Jurkat, Clone E6-1 (cell line): Measurements from ENCODE around the gene ISLR2.

Experiments used
- DNase-seq: peaks from one replicate; pipeline ENCODE4 v3.0.0-alpha.2; 2011; ENCODE audit warnings: low read depth, low spot score
- H3K4me3 ChIP-seq: 2 replicates; pipeline ENCODE4 v1.5.1; 2011; ENCODE audit warnings: mild to moderate bottlenecking, low read length, control low read depth, moderate library complexity

The ISLR2 gene

DNA sequence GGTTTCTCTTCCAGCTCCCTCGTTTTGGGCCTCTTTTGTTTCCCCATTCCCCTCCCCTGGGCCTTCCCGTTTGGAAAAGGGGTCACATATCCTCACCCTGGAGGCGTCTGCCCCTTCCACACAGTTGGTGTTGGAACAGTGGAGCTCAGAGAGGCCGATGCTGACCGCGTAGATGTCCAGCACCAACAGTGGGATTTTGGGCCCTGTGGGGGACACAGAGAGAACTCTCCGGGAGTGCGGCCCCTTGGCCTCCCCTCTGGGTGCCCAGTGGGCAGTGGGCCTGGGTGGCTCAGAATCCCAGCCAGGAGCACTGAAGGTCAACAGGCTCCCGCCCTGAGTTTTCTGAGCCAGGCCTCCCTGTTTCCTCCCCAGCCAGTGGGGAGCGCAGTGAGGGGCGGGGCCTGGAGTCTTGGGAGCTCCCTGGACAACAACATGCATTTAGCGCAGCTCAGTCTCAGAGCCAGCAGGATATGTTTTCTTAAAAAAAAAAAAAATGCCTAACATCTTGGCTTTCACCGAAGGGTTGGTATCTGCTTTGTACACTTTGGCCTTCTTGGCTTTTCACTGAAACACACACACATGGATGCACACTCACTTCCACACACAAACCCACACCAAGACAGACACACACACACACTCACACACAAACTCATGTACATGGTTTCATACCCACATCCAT is 42.5 kb downstream of the ISLR2 start:
- no peak overlapping the region for H3K4me3 ChIP-seq
- no peak for DNase-seq

DNA sequence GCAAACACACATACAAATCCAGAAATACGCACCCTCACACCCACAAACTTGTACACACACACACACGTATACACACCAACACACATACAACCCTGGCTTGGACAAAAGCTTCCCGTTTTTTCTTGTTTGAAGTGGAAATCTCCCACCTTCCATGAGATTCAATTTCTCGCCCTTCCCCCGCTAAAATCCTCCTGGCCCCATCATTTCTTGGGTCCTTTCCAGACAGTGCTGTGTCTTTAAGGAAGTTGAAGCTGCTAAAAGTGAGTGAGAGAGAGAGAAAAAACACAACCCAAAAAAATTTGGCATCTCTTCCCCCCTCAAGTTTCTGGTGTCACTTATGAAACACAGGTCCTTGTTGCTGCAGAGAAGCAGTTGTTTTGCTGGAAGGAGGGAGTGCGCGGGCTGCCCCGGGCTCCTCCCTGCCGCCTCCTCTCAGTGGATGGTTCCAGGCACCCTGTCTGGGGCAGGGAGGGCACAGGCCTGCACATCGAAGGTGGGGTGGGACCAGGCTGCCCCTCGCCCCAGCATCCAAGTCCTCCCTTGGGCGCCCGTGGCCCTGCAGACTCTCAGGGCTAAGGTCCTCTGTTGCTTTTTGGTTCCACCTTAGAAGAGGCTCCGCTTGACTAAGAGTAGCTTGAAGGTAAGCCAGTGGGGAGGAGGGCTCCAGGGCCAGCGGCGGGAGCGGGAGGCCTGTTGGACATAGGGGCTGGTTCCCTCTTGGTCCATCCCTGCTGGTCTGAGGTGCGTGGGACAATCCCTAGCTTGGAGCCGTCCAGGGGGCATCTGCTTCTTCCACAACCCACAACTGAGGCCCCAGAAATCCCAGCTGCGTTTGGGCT is 43.2 kb downstream of the ISLR2 start, which contains the start of gene ISLR:
TSS of gene ISLR (plus strand) at position 331 of the 839 bp plus-strand sequence. CDS start 1,149 bp downstream, outside the sequence.
- H3K4me3 ChIP-seq: no peak within 1 kb of the TSS
- no peak for DNase-seq

DNA sequence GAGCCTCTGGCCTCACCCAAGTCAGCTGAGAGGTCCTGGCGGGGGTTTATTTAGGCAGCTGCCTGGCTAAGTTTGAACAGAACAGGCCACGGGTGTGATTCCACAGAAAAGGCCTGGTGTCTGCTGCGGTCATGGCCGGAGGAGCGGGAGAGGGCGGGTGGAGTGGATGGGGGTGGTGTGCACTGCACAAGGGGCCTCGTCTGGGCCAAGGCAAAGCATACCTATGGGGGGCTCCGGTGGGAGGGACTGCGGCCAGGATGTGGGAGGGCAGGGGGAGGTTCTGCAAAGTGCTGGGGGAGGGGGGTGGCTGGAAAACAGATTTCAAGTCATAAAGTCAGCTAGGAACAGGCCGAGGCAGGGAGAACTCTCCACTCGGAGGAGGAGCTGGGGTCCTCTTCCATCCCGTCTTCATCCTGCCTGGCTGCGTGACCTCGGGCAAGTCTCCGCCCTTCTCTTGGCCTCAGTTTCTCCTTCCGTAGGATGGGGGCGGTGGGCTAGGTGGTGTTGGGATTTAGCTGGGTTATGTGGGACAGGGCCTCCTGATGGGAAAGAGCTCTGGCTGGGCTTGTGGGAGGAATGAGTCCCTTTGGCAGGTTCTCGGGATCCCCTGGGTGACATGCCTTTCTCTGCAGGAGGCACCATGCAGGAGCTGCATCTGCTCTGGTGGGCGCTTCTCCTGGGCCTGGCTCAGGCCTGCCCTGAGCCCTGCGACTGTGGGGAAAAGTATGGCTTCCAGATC is 44.0 kb downstream of the ISLR2 start:
- H3K4me3 ChIP-seq: no peak overlapping the region
- DNase-seq: no peak

DNA sequence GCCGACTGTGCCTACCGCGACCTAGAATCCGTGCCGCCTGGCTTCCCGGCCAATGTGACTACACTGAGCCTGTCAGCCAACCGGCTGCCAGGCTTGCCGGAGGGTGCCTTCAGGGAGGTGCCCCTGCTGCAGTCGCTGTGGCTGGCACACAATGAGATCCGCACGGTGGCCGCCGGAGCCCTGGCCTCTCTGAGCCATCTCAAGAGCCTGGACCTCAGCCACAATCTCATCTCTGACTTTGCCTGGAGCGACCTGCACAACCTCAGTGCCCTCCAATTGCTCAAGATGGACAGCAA is 44.5 kb downstream of the ISLR2 start:
- H3K4me3 ChIP-seq: no peak overlapping the region
- DNase-seq: no peak

DNA sequence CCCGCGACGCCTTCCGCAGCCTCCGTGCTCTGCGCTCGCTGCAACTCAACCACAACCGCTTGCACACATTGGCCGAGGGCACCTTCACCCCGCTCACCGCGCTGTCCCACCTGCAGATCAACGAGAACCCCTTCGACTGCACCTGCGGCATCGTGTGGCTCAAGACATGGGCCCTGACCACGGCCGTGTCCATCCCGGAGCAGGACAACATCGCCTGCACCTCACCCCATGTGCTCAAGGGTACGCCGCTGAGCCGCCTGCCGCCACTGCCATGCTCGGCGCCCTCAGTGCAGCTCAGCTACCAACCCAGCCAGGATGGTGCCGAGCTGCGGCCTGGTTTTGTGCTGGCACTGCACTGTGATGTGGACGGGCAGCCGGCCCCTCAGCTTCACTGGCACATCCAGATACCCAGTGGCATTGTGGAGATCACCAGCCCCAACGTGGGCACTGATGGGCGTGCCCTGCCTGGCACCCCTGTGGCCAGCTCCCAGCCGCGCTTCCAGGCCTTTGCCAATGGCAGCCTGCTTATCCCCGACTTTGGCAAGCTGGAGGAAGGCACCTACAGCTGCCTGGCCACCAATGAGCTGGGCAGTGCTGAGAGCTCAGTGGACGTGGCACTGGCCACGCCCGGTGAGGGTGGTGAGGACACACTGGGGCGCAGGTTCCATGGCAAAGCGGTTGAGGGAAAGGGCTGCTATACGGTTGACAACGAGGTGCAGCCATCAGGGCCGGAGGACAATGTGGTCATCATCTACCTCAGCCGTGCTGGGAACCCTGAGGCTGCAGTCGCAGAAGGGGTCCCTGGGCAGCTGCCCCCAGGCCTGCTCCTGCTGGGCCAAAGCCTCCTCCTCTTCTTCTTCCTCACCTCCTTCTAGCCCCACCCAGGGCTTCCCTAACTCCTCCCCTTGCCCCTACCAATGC is 45.1 kb downstream of the ISLR2 start:
- no peak overlapping the region for H3K4me3 ChIP-seq
- DNase-seq: no peak

DNA sequence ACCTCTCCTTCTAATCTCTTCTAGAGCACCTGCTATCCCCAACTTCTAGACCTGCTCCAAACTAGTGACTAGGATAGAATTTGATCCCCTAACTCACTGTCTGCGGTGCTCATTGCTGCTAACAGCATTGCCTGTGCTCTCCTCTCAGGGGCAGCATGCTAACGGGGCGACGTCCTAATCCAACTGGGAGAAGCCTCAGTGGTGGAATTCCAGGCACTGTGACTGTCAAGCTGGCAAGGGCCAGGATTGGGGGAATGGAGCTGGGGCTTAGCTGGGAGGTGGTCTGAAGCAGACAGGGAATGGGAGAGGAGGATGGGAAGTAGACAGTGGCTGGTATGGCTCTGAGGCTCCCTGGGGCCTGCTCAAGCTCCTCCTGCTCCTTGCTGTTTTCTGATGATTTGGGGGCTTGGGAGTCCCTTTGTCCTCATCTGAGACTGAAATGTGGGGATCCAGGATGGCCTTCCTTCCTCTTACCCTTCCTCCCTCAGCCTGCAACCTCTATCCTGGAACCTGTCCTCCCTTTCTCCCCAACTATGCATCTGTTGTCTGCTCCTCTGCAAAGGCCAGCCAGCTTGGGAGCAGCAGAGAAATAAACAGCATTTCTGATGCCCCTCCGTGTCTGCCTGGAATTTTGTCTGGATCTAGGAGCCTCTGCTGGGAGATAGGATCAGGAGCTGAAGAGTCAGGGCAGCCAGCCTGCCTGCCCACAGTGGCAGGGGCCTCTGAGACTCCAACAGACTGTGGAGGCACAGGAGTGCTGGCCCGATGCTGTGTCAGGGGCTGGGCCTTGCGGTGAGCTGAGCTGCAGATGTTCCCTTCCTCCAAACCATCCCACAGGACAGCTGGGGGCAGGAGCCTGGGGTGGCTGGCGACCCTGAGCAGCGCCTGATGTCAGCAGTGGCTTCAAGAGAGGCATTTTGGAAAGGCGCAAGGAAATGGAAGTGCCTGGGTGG is 46.2 kb downstream of the ISLR2 start:
- DNase-seq: no peak
- no peak overlapping the region for H3K4me3 ChIP-seq

DNA sequence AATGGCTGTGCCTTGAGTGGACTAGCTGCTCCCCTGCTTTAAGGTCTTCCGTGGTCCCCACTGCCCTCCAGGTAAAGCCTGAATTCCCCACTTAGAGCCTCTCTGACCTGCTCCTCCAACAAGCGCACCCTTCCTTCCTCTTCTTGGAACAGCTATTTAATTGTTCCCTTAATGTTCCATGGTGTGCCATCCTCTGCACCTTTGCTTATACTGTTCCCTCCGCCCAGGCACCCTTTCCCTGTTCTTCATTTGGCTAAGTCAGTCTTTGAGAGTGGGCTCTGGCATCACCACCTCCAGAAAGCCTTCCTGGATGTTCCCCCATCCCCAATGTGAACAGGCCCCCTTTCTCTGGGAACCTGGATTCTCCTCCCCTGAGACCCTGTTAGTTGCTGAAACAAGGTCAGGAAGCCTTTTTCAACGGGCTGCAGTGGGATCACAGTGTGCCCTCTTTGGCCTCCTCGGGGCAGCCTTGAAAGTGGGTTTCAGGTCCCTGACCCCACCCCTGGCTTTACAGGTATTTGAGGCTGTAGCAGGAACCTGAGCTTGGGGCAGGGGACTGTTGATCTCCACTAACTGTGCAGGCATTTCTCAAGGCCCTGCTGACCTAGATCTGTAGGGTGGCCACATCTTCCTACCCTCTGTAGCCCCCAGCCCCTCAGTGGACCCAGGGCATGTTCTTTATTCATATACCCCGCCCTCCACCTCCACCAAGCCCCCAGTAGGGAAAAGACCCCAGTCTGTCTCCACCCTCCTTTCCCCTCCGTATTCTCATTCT is 48.1 kb downstream of the ISLR2 start:
- H3K4me3 ChIP-seq: no peak overlapping the region
- no peak for DNase-seq

DNA sequence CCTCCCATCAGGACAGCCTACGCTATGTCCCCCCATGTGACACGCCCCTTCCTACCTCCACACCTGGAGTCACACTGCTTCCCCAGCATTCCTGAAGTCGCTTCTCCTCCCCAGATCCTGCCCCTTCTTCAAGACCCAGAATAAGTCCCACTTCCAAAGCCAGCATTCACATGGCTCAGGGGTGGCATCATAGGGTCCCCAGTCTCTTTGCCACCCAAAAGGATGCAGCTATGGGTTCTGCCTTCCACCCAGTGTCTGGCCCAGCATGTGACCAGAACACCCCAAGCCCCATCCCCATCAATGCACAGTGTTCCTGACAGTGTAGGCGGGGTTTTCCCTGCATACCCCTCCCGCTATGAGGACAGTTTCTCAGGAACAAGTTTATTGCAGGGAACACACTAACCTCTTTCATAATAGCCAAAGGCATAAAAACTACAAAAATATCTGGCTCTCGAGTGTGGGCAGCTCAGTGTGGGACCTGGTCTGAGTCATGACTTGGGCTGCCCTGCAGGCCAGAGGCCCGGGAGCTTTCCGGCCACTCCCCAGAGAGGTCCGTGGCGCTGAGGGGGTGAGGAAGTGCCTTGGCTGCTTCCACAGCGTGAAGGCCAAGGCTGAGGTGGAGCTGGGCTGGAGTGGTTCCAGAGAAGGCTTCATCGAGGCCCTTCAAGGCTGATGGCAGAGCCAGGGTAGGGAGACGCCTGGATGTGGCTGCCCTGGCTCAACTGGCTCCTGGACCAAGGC is 48.9 kb downstream of the ISLR2 start:
- no peak overlapping the region for H3K4me3 ChIP-seq
- no peak for DNase-seq

DNA sequence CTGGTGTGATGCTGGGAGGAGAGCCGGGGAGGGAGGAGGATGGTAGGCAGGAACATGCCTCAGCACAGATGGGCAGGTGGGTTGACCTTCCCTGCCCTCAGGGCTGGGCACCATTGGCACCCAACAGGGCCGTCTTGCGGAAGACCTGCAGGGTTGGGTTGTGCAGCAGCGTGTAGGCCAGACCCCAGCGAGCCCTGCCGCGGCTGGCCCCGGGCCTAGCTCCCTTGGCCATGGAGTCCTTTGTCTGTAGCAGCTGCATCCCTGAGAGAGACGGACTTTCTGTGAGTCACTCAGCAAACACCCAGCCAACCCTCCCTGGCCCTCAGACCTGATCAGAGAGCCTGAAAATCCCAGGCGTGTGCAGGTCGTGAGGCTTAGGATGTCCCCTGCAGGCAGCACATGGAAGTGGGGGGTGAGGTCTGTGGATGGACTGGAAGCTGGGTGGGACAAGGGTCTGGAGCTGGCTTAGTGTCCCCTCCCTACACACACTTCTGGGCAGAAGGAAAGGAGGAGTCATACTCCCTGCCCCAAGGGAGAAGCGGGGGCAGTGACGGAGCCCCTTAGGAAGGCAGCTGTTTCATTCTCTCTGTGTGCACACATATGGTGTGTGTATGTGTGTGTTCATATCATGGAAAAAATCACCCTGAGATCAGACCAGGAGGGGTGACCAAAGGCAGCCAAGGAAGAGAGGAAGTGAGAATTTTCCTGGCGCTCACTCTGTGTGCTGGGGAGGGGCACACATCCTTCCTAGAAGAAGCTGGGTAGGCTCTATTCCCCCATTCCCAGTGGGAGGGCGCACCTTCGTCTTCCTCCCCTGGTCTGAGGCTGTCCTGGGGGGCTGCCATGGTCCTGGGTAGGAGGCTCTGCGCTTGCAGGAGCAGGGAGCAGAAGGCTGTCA is 49.8 kb downstream of the ISLR2 start:
- DNase-seq: no peak
- H3K4me3 ChIP-seq: no peak overlapping the region

DNA sequence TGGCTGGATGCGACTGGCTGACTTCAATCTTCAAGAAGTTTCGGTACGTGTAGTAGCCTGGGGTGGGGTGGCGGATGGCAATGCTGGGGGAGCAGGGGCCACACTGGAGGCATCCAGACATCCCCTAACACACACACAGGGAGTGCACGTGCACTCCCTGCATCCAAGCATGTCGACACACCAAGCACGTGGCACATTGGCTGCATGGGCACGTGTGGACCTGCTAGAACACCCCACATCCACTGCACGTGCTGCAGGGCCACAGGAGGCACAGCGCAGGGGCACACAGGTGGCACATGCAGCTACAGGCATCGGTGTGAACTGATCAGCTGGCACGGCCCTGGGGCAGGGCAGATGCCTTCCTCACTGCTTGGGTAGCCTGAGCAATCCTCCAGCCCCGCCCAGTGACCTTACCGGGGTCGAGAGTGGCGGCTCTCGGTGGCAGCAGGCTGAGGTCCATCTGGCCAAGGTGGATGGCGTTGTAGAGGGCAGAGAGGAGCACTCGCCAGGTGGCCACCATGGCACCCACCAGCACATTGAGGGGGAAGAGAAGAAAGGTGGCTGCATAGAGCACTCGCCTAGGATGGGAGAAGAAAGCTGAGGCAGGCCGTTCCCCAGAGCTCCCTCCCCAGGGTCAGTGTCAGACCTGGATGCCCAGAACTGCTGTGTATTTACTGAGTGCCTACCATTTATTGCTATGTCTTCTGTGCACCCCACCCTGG is 50.7 kb downstream of the ISLR2 start:
- no peak for DNase-seq
- H3K4me3 ChIP-seq: no peak overlapping the region

DNA sequence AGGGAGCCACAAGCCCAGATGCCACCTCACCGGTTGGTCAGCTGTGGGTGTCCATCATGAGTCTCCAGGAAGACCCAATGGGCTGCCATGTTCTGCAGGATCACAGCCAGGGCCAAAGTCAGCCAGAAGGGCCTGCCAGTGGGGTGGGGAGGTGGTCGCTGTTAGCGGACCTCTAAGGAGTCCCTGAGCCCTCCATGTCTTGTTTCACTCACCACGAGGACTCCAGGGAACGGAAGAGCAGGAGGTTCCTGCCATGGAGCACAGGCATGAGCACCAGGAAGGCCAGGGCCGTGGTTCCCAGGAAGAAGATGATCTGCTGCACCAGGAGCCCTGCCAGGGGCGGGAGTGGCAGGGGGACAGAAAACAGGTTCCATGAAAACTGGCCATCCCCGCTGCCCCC is 51.7 kb downstream of the ISLR2 start:
- H3K4me3 ChIP-seq: no peak overlapping the region
- DNase-seq: no peak

DNA sequence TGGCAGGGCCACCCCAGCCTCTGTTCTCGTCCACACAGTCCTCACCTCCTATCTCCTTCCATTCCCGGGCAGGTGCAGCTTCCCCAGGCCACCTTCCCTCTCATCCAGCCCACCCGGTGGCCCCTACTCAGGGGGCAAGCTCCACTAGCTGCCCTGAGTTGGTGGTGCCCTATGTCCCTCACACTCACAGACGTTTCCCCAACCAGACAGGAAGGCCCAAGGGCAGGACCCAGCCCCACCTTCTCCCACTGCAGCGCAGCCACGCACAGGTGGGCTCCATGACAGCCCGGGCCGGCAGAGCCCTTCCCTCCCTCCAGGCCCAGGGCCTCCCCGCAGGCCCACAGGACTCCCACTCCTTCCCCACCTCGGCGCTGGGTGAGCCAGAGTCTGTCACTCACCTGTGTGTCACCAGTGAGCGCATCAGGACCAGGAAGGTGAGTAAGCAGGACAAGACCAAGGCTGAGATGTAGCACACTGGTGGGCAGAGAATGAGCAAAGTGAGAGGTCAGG is 54.3 kb downstream of the ISLR2 start:
- no peak overlapping the region for H3K4me3 ChIP-seq
- no peak for DNase-seq

DNA sequence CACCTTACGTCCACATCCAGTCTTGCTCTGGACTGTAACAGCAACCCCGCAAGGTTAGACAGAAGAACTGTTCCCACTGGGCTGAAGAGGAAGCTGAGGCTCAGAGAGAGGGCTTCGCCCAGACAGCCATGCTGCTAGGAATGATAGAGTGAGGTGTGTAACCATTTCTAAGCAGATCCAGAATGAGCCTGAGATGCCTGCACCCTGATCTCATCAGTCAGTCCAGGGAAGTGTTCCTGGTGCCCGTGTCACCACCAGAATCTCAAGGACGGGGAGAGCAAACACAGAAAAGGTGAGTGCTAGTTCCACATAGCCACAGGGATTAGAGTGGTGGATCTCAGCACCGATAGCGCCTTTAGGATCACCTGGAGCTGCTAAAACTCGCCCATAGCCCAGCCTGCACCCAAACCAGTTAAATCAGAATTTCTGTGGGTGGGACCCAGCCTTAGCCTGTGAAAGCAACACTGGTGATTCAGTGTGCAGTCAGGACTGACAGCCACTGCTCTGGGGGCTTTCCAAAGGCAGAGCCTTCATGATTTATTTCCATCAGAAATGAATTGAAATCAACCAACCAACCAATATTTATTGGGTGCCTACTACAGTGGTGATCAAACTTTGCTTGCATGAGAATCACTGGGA is 55.4 kb downstream of the ISLR2 start:
- DNase-seq: no peak

More for the DNA sequence above, 55.4 kb downstream of the ISLR2 start:
- H3K4me3 ChIP-seq: no peak overlapping the region
